Mesenchymal stem cell (in vitro differentiated cells and primary cell): ENCODE measurements around the gene B3GALT6.

Experiments
- DNase-seq: peaks from one replicate; pipeline ENCODE4 v3.0.0-alpha.2; 2013
- H2AFZ ChIP-seq: one replicate; pipeline ENCODE4 v1.6.1; 2013; ENCODE audit warnings: low read depth, mild to moderate bottlenecking, control low read depth, inconsistent platforms, low read length, moderate library complexity
- H2AK5ac ChIP-seq: 2 replicates; pipeline ENCODE4 v1.6.1; 2013; ENCODE audit warnings: low read length, moderate library complexity, mild to moderate bottlenecking, inconsistent platforms; ENCODE audit not compliant: severe bottlenecking
- H2BK120ac ChIP-seq: one replicate; pipeline ENCODE4 v1.6.1; 2013; ENCODE audit warnings: low read depth, mild to moderate bottlenecking, inconsistent platforms, low read length, moderate library complexity
- H2BK12ac ChIP-seq, 2 experiments: one replicate each; pipeline ENCODE4 v1.6.1; 2013; ENCODE audit warnings: inconsistent platforms in 2 of 2, low read length in 2 of 2, mild to moderate bottlenecking in 2 of 2, moderate library complexity in 2 of 2, control low read depth in 1 of 2
- H2BK15ac ChIP-seq: one replicate; pipeline ENCODE4 v1.6.1; 2013; ENCODE audit warnings: mild to moderate bottlenecking, low read depth, inconsistent platforms; ENCODE audit not compliant: poor library complexity, severe bottlenecking
- H2BK5ac ChIP-seq: 2 replicates; pipeline ENCODE4 v1.6.1; 2013; ENCODE audit warnings: low read depth, mild to moderate bottlenecking, low read length, control low read depth, inconsistent platforms; ENCODE audit not compliant: poor library complexity, severe bottlenecking
- H3K14ac ChIP-seq, 2 experiments: one replicate each; pipeline ENCODE4 v1.6.1; 2013; ENCODE audit warnings: inconsistent platforms in 2 of 2, low read length in 2 of 2, control low read depth in 1 of 2, mild to moderate bottlenecking in 1 of 2, moderate library complexity in 1 of 2
- H3K18ac ChIP-seq, 2 experiments: one replicate each; pipeline ENCODE4 v1.6.1; 2013; ENCODE audit warnings: inconsistent platforms in 2 of 2, low read length in 2 of 2, control low read depth in 1 of 2, low read depth in 1 of 2, mild to moderate bottlenecking in 1 of 2
- H3K23ac ChIP-seq, 2 experiments: one replicate each; pipeline ENCODE4 v1.6.1; 2013; ENCODE audit warnings: inconsistent platforms in 2 of 2, low read length in 2 of 2, mild to moderate bottlenecking in 2 of 2, moderate library complexity in 2 of 2, control low read depth in 1 of 2
- H3K27ac ChIP-seq: 2 replicates; pipeline ENCODE4 v1.5.1; 2013; ENCODE audit warnings: mild to moderate bottlenecking, moderate library complexity, low read length, control low read depth, inconsistent platforms; ENCODE audit not compliant: poor library complexity, severe bottlenecking
- H3K27me3 ChIP-seq, 2 experiments: 2 replicates each; pipeline versions ENCODE4 v1.6.1 to v1.7.0; 2013; ENCODE audit warnings: low read length in 2 of 2, mild to moderate bottlenecking in 2 of 2, moderate library complexity in 2 of 2, control low read depth in 1 of 2, inconsistent platforms in 1 of 2; ENCODE audit not compliant: control insufficient read depth in 1 of 2, insufficient read depth in 1 of 2
- H3K36me3 ChIP-seq, 2 experiments: 2 replicates each; pipeline versions ENCODE4 v1.6.1 to v1.7.0; 2013; ENCODE audit warnings: low read length in 2 of 2, control low read depth in 1 of 2, inconsistent platforms in 1 of 2, low read depth in 1 of 2, mild to moderate bottlenecking in 1 of 2; ENCODE audit not compliant: insufficient read depth in 2 of 2, control insufficient read depth in 1 of 2
- H3K4ac ChIP-seq, 2 experiments: one replicate each; pipeline ENCODE4 v1.6.1; 2013; ENCODE audit warnings: inconsistent platforms in 2 of 2, low read length in 2 of 2, mild to moderate bottlenecking in 2 of 2, moderate library complexity in 2 of 2, control low read depth in 1 of 2, low read depth in 1 of 2
- H3K4me1 ChIP-seq: 2 replicates; pipeline ENCODE4 v1.6.1; 2013; ENCODE audit warnings: low read depth, low read length, control low read depth; ENCODE audit not compliant: control insufficient read depth, insufficient read depth
- H3K4me2 ChIP-seq: 2 replicates; pipeline ENCODE4 v1.6.1; 2013; ENCODE audit warnings: low read length, mild to moderate bottlenecking, inconsistent platforms; ENCODE audit not compliant: poor library complexity, severe bottlenecking
- H3K4me3 ChIP-seq, 2 experiments: 2 replicates each; pipeline versions ENCODE4 v1.5.1 to v1.7.0; 2013; ENCODE audit warnings: low read length in 2 of 2, mild to moderate bottlenecking in 2 of 2, control low read depth in 1 of 2, low read depth in 1 of 2; ENCODE audit not compliant: insufficient read depth in 1 of 2
- H3K79me1 ChIP-seq: replicated peaks from 2 replicates; pipeline ENCODE4 v1.6.1; 2013; ENCODE audit warnings: mild to moderate bottlenecking, control low read depth, low read length, inconsistent platforms; ENCODE audit not compliant: poor library complexity, severe bottlenecking
- H3K9ac ChIP-seq: 2 replicates; pipeline ENCODE4 v1.7.0; 2013; ENCODE audit warnings: mild to moderate bottlenecking, low read length, moderate library complexity
- H3K9me3 ChIP-seq: 2 replicates; pipeline ENCODE4 v1.7.0; 2013; ENCODE audit warnings: mild to moderate bottlenecking, low read length; ENCODE audit not compliant: control insufficient read depth
- H4K8ac ChIP-seq: one replicate; pipeline ENCODE4 v1.6.1; 2013; ENCODE audit warnings: inconsistent platforms, mild to moderate bottlenecking, low read length, moderate library complexity
- H4K91ac ChIP-seq: one replicate; pipeline ENCODE4 v1.6.1; 2013; ENCODE audit warnings: mild to moderate bottlenecking, low read length, inconsistent platforms
- WGBS: methylation state at CpG from one replicate; pipeline ENCODE4 v1.1.7; 2013; ENCODE audit warnings: mixed read lengths; 5-methylcytosine and 5-hydroxymethylcytosine counted together

B3GALT6 gene

GRCh38 chr1:1206376-1206965, 25.6 kb upstream of the B3GALT6 start, which contains the start of gene TNFRSF18:
Gene TNFRSF18, minus strand, starts transcription at chr1:1206592. Its CDS starts 21 bp downstream, at chr1:1206571.
- H3K4me3 ChIP-seq: peak within 1 kb of the TSS in 1 of 2 experiments; percentile 42
- no peak within 1 kb of the TSS for H2BK15ac ChIP-seq
- no peak within 1 kb of the TSS for H3K4ac ChIP-seq
- H3K27me3 ChIP-seq: peaks cover 0 to 52% of the 10 kb centered on the region in 2 experiments
- peak within 1 kb of the TSS; percentile 59 for H3K4me2 ChIP-seq
- no peak within 1 kb of the TSS for H3K27ac ChIP-seq
- no peaks in the 10 kb centered on the region for H3K9me3 ChIP-seq
- peaks cover 66% of the 10 kb centered on the region for H3K4me1 ChIP-seq
- WGBS: 12% methylated on average over 49 of the region's 49 CpGs
- H4K8ac ChIP-seq: no peak within 1 kb of the TSS
- no peak within 1 kb of the TSS for H2BK120ac ChIP-seq
- DNase-seq: no peak
- peak within 1 kb of the TSS; percentile 15 for H2BK5ac ChIP-seq
- H3K79me1 ChIP-seq: no peaks in the 10 kb centered on the region
- peak within 1 kb of the TSS; percentile 66 for H2AK5ac ChIP-seq
- peak within 1 kb of the TSS in 1 of 2 experiments; percentile 38 for H3K18ac ChIP-seq
- H2AFZ ChIP-seq: no peak within 1 kb of the TSS
- no peak within 1 kb of the TSS for H3K14ac ChIP-seq
- H3K9ac ChIP-seq: no peak within 1 kb of the TSS
- H2BK12ac ChIP-seq: peak within 1 kb of the TSS in 1 of 2 experiments; percentile 32
- H3K23ac ChIP-seq: no peak within 1 kb of the TSS
- no peaks in the 10 kb centered on the region for H3K36me3 ChIP-seq
- peak within 1 kb of the TSS; percentile 12 for H4K91ac ChIP-seq

DNA sequence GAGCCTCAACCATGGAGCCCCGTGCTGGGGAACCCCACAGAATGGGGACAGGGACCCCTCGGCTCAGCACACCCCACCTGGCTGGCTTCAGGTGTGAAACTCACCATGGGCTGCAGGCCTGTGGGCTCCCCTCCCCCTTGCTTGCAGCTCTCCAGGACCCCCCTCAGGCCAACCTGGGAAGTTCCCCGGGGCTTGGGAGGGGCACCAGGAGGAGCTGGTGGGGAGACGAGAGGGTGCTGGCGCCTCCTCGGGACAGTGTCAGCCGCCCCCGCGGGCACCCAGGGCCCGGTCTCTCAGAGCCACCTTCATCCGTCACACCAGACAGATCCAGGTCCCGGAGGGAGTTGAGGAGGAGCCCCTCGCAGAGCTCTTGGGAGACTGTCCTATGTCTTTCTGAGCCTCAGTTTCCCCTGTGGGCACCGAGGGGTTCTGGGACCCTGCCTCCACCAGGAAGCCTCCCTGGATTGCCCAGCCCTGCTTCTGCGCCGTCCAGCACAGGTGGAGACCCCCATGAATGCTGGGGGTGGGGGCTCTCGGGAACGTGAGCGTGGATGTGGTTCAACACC, 25.0 kb upstream of the B3GALT6 start:
- no peak overlapping the region for H2BK12ac ChIP-seq
- H2BK120ac ChIP-seq: no peak overlapping the region
- no peaks in the 10 kb centered on the region for H3K9me3 ChIP-seq
- no peak overlapping the region for H2AFZ ChIP-seq
- H3K4ac ChIP-seq: no peak overlapping the region
- H3K23ac ChIP-seq: no peak overlapping the region
- no peaks in the 10 kb centered on the region for H3K36me3 ChIP-seq
- H3K18ac ChIP-seq: no peak overlapping the region
- DNase-seq: no peak
- WGBS: 85% methylated on average over 19 of the region's 19 CpGs
- H2BK15ac ChIP-seq: no peak overlapping the region
- peaks cover 0 to 52% of the 10 kb centered on the region in 2 experiments for H3K27me3 ChIP-seq
- H3K4me1 ChIP-seq: peaks cover 67% of the 10 kb centered on the region
- H2BK5ac ChIP-seq: no peak overlapping the region
- no peak overlapping the region for H3K27ac ChIP-seq
- no peak overlapping the region for H3K4me3 ChIP-seq
- H3K79me1 ChIP-seq: no peaks in the 10 kb centered on the region
- peak overlapping the region; percentile 61 for H2AK5ac ChIP-seq
- H4K91ac ChIP-seq: no peak overlapping the region
- H4K8ac ChIP-seq: no peak overlapping the region
- no peak overlapping the region for H3K14ac ChIP-seq
- no peak overlapping the region for H3K4me2 ChIP-seq
- no peak overlapping the region for H3K9ac ChIP-seq

DNA sequence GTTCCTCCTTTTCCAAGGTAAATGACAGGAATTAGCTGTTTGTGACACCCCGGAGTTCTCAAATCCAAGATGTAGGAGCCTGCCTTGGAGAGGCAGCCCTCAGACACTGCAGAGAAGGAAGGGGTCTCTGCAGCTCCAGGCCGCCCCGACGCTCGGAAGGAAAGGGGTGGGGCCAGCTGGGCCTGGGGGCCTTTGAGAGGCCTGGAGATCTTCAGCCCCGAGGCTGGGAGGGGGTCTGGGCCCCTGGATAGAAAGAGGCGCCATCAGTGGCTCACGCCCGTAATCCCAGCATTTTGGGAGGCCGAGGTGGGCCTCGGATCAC, 24.5 kb upstream of the B3GALT6 start:
- H3K14ac ChIP-seq: no peak overlapping the region
- 90% methylated on average over 11 of the region's 11 CpGs for WGBS
- H3K9me3 ChIP-seq: no peaks in the 10 kb centered on the region
- no peak overlapping the region for H3K4me3 ChIP-seq
- DNase-seq: no peak
- no peak overlapping the region for H4K91ac ChIP-seq
- H2BK5ac ChIP-seq: no peak overlapping the region
- no peak overlapping the region for H4K8ac ChIP-seq
- H2BK120ac ChIP-seq: no peak overlapping the region
- no peak overlapping the region for H2AK5ac ChIP-seq
- H3K36me3 ChIP-seq: no peaks in the 10 kb centered on the region
- no peak overlapping the region for H3K4me2 ChIP-seq
- peaks cover 0 to 52% of the 10 kb centered on the region in 2 experiments for H3K27me3 ChIP-seq
- no peak overlapping the region for H3K9ac ChIP-seq
- no peak overlapping the region for H3K18ac ChIP-seq
- H3K23ac ChIP-seq: no peak overlapping the region
- no peak overlapping the region for H2AFZ ChIP-seq
- H3K4ac ChIP-seq: no peak overlapping the region
- no peak overlapping the region for H2BK12ac ChIP-seq
- no peak overlapping the region for H2BK15ac ChIP-seq
- peaks cover 69% of the 10 kb centered on the region for H3K4me1 ChIP-seq
- H3K79me1 ChIP-seq: no peaks in the 10 kb centered on the region
- H3K27ac ChIP-seq: no peak overlapping the region

DNA sequence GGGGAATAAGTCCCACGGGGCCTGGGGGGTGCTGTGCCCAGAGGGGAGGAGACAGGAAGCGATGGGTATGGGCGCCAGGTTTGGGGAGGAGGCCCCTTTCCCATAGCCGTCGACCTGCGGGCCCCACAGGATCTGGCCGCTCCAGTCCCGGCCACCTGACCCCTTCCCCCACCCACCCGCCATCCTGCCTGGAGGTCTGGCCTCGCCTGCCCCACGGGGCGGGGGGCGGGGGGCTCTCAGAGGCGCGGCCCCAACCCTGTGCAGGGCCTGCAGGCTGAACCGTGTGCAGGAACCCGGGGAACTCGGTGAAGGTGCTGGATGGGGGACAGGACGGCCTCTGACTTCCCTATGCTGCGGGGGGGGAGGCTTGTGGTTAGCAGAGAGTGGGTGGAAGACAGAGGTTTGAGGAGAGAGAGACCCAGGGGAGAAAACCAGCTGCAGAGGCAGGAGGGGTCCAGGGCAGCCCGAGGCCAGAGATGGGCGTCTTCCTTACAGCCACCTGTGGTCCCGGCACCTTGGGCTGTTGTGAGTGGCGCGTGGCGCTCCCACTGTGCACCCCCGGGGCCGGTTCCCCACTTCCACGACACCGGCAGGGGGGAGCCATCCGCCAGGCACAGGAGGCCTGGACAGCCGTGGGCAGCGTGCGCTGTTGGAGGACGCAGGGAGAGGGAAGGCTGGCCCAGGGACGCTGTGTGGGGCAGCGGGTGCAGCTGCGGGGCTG, 23.2 kb upstream of the B3GALT6 start:
- Histone ChIP-seq H2AFZ (peak overlapping the region; percentile 42), H3K23ac (no peak overlapping the region), H3K14ac (peak overlapping the region in 1 of 2 experiments; percentile 13), H3K18ac (peak overlapping the region; percentile 45 to 88), H3K4me3 (peak overlapping the region in 1 of 2 experiments; percentile 65), H3K4me1 (peaks cover 67% of the 10 kb centered on the region), H3K4ac (no peak overlapping the region), H3K79me1 (peaks cover under 1% of the 10 kb centered on the region), H2BK15ac (no peak overlapping the region), H3K27ac (no peak overlapping the region), H2BK12ac (no peak overlapping the region), H3K36me3 (peaks cover 0 to 4% of the 10 kb centered on the region in 2 experiments), H2BK120ac (no peak overlapping the region), H4K8ac (no peak overlapping the region), H2BK5ac (no peak overlapping the region), H2AK5ac (peak overlapping the region; percentile 79), H3K4me2 (peak overlapping the region; percentile 7), H3K27me3 (peaks cover 0 to 40% of the 10 kb centered on the region in 2 experiments), H3K9me3 (no peaks in the 10 kb centered on the region), H4K91ac (no peak overlapping the region), H3K9ac (peak overlapping the region; percentile 75)
- no peak for DNase-seq
- WGBS: 88% methylated on average over 31 of the region's 38 CpGs
